NB4 (cell line): Measurements from ENCODE around the gene HOXB1.

Source experiments
- DNase-seq: peaks from one replicate; pipeline ENCODE4 v3.0.0; 2010; ENCODE audit warnings: low read depth
- H3K4me3 ChIP-seq: one replicate; pipeline ENCODE4 v1.5.1; 2011; ENCODE audit warnings: mild to moderate bottlenecking, low read depth, low read length, moderate library complexity
- CTCF ChIP-seq: IDR thresholded peaks from one replicate; pipeline ENCODE4 v1.5.1; 2012; ENCODE audit warnings: low read depth, low read length
- MAX ChIP-seq: IDR thresholded peaks from 2 replicates; pipeline ENCODE4 v1.6.1; 2011; ENCODE audit warnings: low read depth, low read length
- MYC ChIP-seq: IDR thresholded peaks from 2 replicates; pipeline ENCODE4 v1.6.1; 2011; ENCODE audit warnings: low read depth, low read length
- POLR2A ChIP-seq: IDR thresholded peaks from 2 replicates; pipeline ENCODE4 v1.6.1; 2011; ENCODE audit warnings: mild to moderate bottlenecking; ENCODE audit not compliant: insufficient read length; ENCODE audit errors: extremely low read depth

HOXB1 gene

GRCh38 chr17:48577330-48577945 lies 46.6 kb upstream of the HOXB1 start:
- no peak for DNase-seq
- H3K4me3 ChIP-seq: no peak overlapping the region
- TF ChIP-seq CTCF (no peak), POLR2A (no peak), MYC (no peak), MAX (no peak)

GRCh38 chr17:48576479-48577309 lies 45.9 kb upstream of the HOXB1 start:
- no peak for DNase-seq
- H3K4me3 ChIP-seq: no peak overlapping the region
- TF ChIP-seq MAX: no peak
- TF ChIP-seq POLR2A: no peak
- TF ChIP-seq CTCF: no peak
- TF ChIP-seq MYC: no peak

GRCh38 chr17:48575673-48576478 lies 45.1 kb upstream of the HOXB1 start:
- no peak overlapping the region for H3K4me3 ChIP-seq
- TF ChIP-seq MYC (no peak), POLR2A (no peak), MAX (no peak), CTCF (no peak)
- DNase-seq: no peak

GRCh38 chr17:48575066-48575582 lies 44.3 kb upstream of the HOXB1 start:
- H3K4me3 ChIP-seq: no peak overlapping the region
- DNase-seq: no peak
- TF ChIP-seq MAX (no peak), CTCF (no peak)

GRCh38 chr17:48574505-48575065 lies 43.8 kb upstream of the HOXB1 start:
- no peak for DNase-seq
- no peak overlapping the region for H3K4me3 ChIP-seq

More at GRCh38 chr17:48574505-48575065, 43.8 kb upstream of the HOXB1 start:
- no peak for TF ChIP-seq MAX
- TF ChIP-seq MYC: no peak
- TF ChIP-seq POLR2A: no peak
- TF ChIP-seq CTCF: no peak
